ENCODE data around the gene WBP11.

- TF ChIP-seq EZH2phosphoT487 (IDR thresholded peaks at IDR 0.05; ENCODE audit: low read depth): no peak
- TF ChIP-seq CTCF (IDR thresholded peaks at IDR 0.05; ENCODE audit: low read depth, low read length): no peak
These were observed 23.2 kb upstream of the WBP11 start for GRCh38 chr12:14826491-14826890.

Data from OCI-LY3 (cell line).